HG03442 (cell line): ENCODE measurements around the gene KRTAP21-2.
"Not testable (repeated sequence)": the region's sequence is repeated elsewhere in the genome, so short reads cannot be mapped to it uniquely, and the experiment has no call there.

Source experiments
- ATAC-seq: cut with Tn5 transposase; IDR thresholded peaks from one replicate; pipeline ENCODE4 v1.9.1; 2021; ENCODE audit warnings: mild to moderate bottlenecking, moderate library complexity; ENCODE audit not compliant: unreplicated experiment

The KRTAP21-2 gene

DNA sequence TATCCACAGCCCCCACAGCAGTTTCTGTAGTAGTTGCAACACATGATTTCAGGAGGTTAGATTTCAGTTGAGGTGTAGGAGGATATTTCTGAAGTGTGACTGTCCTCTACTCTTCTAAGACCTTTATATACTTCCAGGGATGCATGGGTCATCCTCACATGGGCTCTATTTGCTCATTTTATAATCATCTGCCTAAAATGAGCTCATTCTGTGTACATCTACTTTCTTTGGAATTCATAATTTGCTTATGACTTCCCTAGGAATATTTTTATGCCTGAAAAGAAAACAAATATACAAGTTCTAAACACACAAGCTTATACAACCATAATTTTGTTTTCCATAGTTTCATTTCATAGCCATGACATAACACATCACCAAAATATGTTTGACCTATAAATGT, at the start of gene KRTAP21-2:
Gene KRTAP21-2, minus strand, starts transcription at position 101 of the 400 bp plus-strand sequence. Its CDS starts 57 bp downstream, at position 44.
- no peak for ATAC-seq

GRCh38 chr21:30793581-30794314, 46.7 kb upstream of the KRTAP21-2 start:
- no peak for ATAC-seq

- no peak for ATAC-seq
Observed at GRCh38 chr21:30779249-30779648, 32.2 kb upstream of the KRTAP21-2 start.

- ATAC-seq, result no peak
Observed at GRCh38 chr21:30769724-30770431, 22.8 kb upstream of the KRTAP21-2 start.

DNA sequence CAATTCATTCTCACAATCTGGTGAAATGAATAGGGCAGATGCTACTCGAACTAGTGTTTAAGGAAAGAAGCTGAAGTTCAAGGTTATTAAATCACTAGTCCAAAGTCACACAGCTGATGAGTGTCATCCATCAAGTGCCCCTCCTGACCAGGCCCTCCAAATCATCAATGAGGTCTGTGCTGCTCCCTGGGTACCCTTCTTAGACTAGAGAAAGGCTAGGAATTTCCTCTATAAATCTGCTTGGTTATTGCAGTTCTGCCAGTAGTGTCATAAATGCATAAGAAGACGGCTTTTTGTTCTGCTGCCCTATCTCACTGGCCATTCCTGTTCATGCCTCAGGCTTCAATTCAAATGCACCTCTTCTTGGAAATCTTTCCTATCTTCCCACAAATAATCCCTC, 13.7 kb upstream of the KRTAP21-2 start:
- no peak for ATAC-seq

- ATAC-seq, result no peak
Observed at GRCh38 chr21:30758306-30758705, 11.2 kb upstream of the KRTAP21-2 start.

DNA sequence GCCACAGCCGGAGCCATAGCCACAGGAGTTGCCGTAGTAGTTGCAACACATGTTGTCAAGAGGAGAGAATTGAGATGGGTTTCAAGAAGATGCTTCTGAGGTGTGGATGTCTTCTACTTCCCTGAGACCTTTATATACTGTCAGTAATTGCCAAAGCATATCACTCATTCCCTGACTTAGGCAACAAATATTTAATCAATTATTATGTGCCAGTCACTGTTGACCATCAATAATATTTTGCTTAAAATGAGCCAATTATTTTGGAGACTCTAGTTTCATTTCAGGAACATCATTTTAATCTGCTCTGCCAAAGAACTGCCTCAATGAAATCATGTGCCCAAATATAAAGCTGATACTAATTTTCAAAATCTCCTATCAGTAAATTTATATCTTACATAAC, 8.3 kb upstream of the KRTAP21-2 start, which contains the start of gene KRTAP21-1:
Gene KRTAP21-1, minus strand, starts transcription at position 101 of the 400 bp plus-strand sequence. Its CDS starts 50 bp downstream, at position 51.
- not testable (repeated sequence) for ATAC-seq

DNA sequence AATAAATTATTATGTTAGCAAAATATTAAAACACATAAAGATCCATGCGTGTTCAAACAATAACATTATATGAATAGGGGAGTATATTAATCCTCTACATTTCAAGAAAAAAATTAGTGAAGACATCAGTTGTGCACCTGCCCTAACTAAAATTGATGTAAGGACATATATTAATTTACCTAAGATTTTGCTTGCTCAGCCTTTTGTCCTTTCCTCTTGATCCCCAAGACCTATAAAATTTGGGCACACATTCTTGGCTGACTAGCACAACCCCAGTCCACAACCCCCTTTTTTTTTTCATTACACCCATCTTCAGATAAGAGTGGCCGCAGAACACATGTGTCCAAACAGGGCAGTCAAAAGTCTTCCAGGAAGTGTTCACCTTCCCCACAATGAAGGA, 6.6 kb downstream of the KRTAP21-2 start:
- no peak for ATAC-seq

DNA sequence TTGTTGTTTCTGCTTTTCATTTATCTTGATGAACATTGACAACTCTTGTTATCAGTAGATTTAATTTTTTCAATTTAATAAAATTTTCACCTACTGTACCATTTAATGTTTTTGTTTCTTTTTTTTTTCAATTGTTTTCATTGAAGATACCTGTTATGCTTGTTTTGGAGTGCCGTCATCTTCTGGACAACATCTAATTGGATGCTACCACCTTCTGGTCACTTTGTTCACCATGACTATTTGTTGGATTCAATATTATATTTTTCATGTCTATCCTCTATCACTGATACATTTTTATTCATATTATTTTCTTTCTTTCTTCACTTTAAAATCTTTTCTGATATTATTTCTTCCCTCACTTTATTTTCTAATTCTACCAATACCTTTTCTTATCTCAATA, 14.0 kb downstream of the KRTAP21-2 start:
- ATAC-seq, result no peak

DNA sequence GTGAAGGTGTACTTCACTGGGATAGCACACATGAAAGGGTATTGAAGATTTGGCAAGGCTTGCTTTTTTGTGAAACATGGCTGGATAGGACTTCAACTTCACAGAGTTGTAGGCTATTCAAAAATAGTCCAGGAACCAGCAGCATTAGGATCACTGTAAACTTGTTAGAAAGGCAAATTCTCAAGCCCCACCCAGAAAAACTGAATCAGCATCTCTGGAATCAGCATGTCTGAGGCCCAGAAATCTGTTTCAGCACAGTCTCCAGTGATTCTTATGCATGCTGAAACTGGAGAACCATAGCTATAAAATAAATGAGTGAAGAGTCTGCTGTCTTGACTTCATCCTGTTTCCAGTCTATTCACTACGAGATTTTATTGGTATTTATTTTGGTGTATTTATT, 20.3 kb downstream of the KRTAP21-2 start:
- ATAC-seq, result no peak

DNA sequence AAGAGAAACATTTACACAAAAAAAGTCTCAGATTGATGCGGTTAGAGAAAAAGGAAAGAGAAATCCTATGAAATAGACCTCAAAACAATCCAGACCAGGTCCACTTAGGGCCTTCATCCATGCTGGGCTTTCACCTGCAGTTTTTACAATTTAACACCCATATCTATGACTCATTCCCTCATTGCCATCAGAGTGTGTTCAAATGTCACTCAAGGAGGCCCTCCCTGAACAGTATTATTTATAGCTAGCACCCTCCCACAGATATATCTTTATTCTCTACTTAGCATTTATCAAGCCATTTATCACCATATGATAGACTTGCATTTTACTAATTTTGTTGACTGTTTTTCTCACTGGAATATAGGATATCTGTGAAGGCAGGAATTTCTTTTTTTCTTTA, 27.7 kb downstream of the KRTAP21-2 start:
- ATAC-seq, result no peak

GRCh38 chr21:30718239-30718909, 28.7 kb downstream of the KRTAP21-2 start, which contains the start of gene KRTAP21-3:
Gene KRTAP21-3 (minus strand): TSS chr21:30718777. CDS start chr21:30718759, 18 bp downstream.
- peak; percentile 72 for ATAC-seq

DNA sequence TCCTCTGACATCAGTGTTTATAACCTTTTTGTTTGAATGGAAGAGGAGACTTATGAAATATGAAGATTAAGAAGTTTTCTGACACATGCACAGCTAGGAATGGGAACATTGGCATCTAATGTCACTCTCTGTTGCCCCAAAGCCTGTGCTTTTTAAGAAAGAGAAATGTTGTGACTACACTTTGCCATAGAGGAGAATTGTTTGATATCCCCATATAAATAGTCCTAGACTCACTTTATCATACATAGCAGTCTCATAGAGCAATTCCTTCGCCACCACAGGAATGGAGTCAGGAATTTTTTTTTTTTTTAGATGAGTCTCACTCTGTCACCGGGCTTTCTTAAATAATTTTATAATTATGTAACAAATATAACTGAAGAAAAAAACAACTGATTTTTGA, 30.0 kb downstream of the KRTAP21-2 start:
- ATAC-seq, result no peak

DNA sequence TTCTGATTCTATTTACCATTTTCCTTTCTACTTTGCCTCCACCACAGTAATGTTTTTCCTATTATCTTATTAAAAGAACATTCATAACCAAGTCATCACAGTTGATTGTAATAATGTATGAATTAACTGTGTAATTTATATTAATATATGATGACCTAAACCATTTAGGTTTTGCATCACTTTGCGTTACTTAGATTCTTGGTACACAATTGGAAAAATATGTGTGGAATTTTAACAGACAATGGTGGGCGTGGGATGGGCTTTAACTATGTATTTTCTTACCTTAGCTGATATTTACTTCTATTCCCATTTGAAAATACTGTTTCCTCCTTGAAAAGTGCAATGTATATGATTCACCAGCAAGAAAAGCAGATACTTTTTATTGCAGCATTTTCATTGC, 32.1 kb downstream of the KRTAP21-2 start:
- no peak for ATAC-seq

- no peak for ATAC-seq
Observed at GRCh38 chr21:30714456-30714855, 32.6 kb downstream of the KRTAP21-2 start.

DNA sequence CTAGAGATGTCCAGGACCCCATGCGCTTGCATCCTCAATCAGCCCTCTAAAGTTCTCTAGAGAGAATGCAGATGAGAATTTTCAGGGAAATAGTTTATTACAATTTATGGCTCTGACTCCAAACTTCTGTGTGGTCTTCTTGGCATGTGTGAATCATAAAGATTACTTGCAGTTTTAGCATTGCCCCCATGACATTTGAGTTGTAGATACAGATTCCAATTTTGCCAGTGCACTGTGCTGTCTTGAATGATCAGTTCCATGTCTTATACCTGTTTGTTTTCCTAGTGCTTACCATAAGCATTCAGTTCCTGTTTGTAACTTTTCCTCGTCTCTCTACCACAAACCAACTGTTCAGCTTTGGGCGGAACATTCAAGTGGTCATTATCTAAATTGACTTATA, 33.3 kb downstream of the KRTAP21-2 start:
- ATAC-seq, result no peak

- ATAC-seq, result no peak
Observed at GRCh38 chr21:30710499-30710898, 36.6 kb downstream of the KRTAP21-2 start.

GRCh38 chr21:30707409-30707808, 39.6 kb downstream of the KRTAP21-2 start:
- no peak for ATAC-seq
